ENCODE results near the gene THSD4.

The THSD4 gene

DNA sequence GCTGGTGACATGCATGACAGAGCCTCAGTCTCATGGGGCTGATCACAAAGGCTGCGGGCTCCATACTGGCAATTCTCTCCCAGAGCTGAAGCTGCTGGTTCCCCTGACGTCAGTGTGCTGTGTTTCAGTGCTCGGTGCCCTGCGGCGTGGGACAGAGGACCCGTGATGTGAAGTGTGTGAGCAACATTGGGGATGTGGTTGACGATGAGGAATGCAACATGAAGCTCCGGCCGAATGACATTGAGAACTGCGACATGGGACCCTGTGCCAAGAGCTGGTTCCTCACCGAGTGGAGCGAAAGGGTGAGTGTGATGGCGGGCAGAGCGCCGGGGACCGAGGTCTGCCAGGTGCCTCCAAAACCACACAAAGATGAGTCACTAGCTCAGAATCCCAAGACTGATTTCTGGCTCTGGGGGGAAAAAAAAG is 633.0 kb downstream of the THSD4 start:
- DNase-seq, result no peak

DNA sequence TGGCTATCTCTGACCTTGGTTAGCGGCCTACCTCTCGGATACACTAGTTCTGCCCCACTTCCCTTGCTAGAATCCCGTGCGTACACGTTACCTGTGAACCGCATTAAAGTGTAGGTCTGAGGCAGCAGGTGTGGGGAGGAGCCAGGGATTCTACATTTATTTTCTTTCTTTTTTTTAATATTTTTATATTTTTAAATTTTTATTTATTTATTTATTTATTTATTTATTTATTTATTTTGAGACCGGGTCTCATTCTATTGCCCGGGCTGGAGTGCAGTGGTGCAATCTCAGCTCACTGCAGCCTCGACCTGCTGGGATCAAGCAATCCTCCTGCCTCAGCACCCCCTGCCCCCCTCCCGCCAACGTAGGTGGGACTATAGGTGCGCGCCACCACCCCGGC is 634.2 kb downstream of the THSD4 start:
- DNase-seq, result no peak

DNA sequence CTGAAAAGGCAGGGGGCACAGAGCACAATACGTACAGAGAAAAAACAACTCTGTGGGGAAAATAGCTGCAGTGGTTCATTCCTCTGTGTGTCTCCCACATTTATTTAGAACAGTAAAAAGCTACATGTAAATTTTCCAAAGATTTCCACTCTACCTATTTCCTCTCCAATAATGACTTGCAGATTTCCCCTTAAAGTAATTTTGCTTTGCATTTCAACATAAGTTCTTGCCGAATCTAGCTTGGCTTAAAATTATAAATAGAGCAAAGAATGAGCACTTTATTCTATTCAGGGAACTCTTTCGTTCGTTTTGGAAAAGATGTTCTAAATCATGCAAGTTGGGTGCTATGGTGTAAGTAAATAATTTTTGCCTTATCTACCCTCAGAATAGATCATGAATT is 636.9 kb downstream of the THSD4 start:
- DNase-seq, result no peak

DNA sequence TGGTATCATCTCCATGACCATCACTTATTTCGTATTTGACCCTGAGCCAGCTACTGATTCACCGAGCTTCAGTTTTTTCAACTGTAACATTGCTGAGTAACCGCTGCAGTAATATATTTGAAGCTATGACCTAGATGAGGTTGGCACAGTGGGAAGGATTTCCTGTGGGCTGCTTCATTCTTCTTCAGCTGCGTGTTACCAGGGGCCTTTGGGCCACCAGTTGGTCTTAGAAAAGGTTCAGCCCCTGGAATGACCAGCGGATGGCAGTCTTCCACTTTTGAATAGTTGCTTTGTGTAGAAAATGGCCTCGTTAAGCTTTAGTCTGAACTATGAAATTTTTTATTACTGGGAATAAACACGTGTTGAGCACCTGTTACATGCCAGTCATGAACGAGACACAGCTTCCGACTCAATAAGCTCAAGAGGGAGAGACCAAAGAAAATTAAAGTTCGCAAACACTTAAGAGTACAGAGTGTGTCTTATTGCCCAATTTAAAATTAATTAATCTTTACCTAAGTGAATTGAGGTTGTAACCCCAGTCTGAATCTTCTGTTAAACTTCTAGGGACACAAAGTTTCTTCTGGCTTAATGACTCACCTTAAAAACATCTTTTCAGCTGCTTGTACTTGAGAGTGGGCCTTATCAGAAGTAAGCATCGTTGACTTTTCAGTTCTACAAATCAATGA is 637.5 kb downstream of the THSD4 start:
- no peak for DNase-seq

DNA sequence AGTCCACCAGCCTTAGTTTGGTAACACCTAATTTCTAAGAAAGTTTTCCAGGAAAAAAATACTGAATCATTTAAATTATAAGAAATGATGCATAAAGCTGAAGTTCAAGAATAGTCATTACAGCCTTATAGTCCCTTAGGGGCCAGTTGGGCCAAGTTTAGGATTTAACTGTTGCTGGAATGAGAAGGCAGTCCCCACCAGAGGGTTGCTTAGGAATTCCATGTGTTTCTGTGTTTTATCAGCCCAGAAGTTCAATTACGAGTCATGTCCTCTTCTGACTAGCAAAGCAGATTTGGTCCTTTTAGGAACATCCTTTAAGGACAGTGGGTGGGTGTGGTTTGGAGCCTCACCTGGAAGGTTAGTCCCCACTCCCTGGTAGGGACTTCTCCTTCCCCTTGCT is 638.1 kb downstream of the THSD4 start:
- DNase-seq, result no peak

DNA sequence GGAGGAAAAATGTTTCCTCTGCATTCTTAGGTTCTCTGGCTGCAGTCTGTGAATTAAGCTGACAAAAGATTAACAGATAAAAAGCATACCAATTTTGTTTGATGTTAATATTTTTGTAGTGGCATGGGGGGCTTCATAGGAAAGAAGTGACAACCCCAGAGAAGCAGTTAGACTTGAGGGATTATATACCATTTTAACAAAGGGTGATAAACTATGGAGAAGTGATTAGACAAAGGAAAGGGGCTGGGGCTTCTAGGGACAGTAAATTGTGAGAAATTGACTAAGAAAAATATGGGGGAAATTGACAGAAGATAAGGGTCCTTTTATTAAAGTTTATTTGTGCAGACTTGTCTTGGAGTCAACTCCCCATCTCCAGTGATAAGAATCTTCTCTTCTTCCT is 639.4 kb downstream of the THSD4 start:
- no peak for DNase-seq

DNA sequence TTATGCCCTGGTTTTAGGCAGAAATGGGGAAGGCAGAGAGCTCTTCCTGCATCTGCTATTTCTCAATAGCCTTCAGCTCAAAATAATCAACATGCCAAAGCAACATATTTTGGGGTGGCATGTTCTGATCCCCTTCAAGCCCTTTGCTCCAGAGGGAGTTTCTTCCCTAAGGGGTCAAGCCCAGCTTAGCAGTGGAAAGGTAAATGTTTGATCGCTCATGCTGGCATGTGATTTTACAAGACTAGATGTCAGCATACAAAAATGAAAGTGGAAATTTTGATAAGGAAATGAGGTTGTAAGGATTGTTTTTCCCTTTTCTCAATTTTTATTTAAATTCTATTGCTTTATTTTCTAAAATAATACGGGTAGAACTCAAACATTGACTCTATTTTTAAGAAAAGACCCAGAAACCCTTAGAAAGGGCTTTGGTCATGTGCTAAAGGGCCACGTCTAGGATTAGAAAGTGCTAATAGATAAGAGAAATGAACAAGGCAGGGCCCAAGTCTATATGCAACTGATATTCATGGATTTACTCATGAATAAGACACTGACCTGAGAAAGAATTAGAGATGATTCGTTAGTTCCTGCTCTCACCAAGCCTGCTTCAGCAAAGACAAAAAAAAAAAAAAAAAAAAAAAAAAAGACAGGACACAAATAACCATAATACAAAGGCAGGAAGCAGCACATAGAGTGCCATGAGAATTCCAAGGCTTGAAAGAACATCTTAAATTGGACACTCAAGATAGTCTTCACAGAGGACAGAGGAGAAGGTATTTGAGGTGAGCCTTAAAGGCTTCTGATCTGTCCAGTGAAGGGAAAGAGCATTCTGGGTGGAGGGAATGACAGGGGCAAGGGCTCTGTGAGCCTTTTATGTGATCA is 640.1 kb downstream of the THSD4 start:
- DNase-seq, result no peak

DNA sequence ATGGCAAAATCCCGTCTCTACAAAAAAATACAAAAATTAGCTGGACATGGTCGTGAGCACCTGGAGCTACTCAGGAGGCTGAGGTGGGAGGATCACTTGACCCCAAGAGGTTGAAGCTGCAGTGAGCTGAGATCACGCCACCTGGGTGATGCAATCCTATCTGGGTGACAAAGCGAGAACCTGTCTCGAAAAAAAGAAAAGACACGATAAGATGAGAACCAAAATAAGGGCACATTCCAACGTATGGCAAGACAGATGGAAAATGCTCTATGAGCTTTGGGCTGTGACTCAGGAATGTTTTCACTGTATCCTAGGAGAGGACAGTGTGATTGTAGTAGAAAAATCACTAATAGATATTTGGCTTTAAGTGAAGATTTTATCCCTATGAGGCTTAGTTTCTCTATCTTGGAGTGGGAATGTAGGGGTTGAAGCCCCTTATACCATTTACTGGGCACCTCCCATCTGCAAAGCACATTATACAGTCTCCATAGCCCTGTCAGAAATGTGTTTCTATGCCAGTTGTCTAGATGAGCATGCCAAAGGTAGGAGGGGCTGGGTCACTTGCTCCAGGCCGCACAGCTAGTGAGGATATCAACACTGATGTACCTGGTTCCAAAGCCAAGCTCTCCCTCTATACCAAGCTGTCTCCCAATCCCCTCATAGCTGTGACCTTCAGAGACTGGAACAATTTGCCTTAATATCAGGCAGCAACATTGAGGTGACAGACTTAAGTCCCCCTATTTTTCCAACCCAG is 641.5 kb downstream of the THSD4 start:
- no peak for DNase-seq

DNA sequence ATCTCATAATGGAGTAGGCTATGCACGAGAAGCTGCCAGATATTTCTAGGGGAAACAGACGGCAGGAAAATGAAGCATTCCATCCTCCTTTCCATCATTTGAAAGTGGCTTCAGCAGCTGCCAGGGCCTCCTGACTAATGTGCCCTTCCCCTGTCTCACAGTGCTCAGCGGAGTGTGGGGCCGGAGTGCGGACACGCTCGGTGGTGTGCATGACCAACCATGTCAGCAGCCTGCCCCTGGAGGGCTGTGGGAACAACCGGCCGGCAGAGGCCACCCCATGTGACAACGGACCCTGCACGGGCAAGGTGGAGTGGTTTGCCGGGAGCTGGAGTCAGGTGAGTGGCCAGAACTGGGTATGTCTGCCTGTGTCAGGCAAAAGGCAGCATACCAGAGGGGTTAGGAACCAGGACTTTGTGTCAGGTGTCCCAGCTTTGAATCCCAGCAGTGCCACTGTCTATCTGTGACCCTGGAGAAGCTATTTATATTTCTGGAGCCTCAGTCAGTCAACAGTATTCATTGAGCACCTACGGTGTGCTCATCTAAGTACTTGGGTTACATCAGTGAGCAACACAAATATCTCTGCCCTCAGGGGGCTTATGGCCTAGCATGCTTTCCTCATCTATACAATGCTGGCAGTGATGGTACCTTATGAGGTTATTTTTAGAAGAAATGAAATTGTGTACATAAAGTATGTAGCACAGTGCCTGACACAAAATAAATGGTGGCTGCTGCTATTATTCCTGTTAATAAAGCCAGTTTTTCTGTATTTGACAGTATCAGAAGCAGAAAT is 642.7 kb downstream of the THSD4 start:
- DNase-seq, result no peak

DNA sequence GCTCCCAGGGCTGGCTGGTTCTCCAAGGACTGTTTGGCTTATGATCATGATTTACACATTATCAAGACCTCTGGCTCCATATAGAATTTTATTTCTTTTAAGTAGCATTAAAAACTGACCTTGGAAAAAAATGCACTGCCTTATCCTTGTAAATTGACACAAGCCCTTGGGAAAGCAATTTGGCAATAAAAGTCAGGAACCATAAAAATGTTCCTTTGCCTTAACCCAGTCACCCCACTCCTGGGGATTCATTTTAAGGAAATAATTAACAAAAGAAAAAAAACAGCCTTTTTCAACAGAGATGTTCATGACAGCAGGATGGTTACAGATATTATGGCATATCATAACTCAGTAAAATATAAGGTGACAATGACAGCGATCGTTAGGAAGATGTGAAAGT is 643.4 kb downstream of the THSD4 start:
- DNase-seq, result no peak

DNA sequence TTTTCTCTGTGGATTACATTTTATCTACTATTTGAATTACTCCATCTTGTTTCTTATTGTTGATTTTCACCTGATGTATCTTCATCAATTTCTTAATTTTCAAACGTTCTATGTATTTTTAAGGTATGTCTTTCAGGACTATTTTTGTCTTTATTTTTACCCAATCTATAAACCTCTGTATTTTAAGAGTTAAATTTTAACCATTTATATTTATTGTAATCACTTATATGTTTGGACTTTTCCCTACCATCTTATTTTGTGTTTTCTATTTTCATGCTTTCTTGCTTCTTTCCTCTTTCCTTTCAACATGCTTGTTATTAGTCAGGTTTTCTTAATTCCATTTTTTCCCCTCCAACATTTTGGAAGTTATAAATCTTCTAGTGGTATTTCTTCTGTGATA is 645.6 kb downstream of the THSD4 start:
- DNase-seq, result no peak

DNA sequence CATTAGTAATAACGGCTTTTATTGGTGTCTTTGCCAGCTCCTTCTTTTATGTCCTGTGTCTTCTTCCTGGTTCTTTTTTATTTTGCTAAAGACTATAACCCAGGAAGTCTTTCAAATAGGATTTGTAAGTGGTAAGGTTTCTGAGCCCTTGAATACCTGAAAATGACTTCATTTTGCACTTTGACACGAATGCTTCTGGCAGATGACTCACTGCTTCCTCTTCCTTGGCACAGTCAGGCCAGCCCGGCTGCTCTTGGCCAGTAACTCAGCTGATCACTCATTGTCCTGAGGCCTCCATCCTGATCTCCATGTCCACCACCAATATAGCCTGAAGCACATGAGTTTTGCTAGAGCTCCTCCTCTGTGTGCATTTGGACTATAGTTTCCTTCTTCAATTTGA is 646.4 kb downstream of the THSD4 start:
- no peak for DNase-seq

DNA sequence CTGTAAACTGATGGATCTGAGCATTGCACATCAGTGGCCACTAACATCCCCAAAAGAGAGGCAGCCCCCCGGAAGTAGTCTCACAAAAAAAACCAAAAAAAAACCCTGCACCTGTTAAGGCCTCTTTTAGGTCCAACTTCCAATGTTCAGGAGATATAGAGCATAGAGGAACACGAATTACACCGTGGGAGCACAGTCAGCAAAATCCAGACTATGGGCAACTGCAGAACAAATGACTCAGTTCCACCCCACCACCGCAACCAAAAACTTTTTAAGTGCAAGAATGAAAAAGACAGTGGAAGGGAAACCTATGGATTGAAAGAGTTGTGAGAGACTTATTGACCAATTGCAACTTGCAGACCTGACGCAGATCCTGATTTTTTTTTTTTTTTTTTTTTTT is 652.9 kb downstream of the THSD4 start:
- DNase-seq, result no peak

DNA sequence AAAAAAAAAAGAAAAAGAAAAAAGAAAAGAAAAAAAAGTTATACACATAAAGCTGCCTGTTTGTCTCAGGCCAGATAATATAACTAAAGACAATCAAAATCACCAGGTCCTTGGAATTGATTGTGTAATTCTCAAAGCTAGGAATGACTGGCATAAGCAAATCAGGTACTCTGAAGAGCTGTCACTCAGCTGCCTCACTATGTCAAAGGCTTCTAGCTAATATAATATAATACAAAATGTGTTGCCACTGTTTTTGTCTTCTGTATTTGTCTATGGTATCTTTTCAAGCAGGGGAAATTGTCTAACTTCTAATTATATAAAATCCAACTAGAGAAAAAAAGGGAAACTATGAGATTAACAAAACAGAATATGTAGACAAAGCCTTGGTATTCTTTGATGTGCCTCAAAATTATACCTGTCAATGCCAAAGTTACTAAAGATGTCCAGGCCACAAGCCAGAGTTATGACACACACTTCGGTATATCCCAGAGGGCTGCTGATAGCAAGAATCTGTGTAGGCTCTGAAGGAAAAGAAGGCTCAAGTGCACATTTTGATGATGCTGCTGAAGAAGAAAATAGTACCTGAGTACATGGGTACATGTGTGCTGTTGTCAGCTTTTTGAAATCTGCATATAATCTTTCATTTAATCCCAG is 658.1 kb downstream of the THSD4 start:
- no peak for DNase-seq

DNA sequence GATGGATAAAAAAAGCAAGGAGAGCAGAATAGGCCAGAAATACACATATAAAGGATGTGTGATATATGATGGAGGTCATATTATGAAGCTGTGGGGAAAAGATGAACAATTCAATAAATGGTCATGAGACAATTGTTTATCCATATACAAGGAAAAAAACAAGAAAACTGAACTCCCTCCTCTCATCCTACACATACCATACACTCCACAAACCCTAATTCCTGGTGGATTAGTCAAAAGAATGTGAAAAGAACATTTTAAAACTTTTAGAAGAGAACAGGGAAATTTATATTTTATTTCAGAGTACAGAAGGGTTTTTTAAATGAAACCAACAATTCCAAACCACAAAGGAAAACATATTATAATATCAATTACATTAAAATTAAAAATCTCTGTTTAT is 660.6 kb downstream of the THSD4 start:
- no peak for DNase-seq

DNA sequence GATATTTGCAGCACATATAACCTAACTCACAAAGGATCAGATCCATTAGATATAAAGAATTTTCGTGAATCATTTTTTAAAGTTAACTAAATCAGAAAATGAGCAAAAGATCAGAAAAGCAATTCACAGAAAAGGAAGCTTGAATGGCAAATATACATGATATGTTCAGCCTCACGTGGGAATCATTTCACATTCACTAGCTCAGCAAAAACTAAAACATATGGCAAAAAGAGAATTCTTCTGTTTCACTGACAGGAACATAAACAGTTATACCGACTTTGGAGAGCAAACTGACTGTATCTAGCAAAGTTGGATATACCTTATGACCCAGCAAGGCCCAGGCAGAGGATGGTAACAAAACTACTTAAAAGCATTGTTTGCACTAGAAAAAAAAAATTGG is 661.0 kb downstream of the THSD4 start:
- no peak for DNase-seq

DNA sequence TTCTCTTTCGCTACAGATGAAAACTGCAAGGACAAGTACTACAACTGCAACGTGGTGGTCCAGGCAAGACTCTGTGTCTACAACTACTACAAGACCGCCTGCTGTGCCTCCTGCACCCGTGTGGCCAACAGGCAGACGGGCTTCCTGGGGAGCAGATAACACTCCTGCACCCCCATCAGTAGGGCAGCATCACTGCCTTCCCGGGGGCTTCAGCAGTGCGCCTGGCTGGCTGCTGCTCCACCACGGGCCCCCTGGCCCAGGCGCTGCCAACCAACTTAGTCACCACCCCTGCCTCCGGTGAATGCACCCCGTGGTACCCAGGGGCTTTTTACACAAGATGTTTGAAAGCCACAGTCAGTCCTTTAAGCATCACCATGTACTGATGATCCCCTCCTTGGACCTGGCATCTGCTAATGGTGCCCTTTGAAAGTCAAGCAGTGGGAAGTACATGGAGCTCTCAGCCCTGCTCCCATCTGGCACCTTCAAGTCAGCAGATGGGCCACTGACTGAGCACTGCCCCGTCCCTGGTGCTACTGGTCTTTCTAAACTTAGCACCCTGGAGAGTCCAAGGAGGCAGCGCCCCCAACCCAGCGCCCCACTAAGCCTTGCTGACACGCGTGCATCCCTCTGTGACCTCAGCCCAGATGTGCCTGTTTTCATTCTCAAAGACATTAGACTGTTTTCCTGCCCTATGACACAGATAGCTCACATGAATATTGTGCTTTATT is 662.1 kb downstream of the THSD4 start:
- DNase-seq, result no peak

DNA sequence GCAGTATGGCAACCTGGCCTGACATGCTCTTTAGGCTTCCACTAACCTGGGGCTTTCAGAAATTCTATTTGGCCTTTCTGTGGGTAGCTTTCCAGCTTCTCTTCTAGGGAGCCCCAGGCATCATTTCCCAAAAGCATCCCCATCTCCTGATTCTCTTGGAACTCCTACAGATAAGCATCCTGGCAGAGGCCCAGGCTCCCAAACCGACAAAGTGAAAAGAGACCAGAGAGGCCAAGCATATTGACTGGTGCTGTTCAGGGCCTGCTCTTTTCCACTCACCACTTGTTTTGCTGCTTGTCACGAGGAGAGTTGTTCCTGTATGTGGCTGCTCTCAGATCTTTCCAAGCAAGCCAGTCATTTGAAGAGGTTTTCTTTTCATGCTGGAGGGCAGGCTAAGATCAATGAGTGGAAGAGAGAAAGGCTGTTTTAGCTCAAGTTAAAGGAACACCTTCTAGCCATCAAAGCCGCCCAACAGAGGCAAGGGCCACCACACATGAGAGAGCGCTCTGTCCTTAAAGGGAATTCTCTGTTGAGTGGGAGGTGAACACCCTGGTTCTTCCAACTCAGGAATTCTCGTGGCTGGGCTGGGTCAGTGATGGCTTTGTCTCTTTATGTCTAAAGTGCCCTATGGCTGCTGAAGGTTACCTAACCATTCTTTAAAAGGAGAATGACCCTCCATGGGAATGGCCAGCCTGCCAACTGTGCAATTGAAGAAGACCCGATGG is 664.0 kb downstream of the THSD4 start:
- DNase-seq, result no peak

DNA sequence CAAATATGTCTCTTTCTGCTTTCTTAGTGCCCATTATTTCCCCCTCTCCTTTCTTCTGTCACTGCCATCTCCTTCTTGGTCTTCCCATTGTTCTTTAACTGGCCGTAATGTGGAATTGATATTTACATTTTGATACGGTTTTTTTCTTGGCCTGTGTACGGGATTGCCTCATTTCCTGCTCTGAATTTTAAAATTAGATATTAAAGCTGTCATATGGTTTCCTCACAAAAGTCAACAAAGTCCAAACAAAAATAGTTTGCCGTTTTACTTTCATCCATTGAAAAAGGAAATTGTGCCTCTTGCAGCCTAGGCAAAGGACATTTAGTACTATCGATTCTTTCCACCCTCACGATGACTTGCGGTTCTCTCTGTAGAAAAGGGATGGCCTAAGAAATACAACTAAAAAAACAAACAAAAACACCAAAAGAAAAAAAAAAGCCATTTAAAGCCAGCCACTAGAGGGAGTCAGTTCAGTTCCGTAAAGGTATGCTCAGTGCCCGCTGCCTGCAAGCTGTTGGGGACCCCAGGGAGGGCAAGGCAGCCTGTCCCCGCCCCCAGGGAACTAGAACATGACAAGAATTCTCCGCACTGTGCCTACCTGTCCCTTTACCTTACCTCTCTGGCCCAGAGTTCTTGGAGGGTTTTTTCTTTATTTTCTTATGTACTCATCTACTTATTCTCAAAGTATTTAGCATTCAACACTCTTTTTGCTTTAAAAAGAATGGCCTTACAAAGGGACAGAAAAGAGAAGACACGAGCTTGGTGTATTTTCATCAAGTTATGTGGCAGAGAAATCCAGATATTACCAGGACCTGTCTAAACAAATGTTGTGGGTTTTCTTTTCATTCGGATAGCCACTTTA is 665.1 kb downstream of the THSD4 start:
- no peak for DNase-seq

Data from activated CD4-positive, alpha-beta T cell treated with anti-CD3 and anti-CD28 coated beads for 1 hour (primary cell).